H1 (cell line): ENCODE data around the gene PAIP2B. TPM values are rescaled to one million over a fixed set of nuclear protein-coding genes. Genes with fewer than 3 reads are reported as not detected.

Experiments used
- CTCF ChIA-PET: fragments of 300-600 bp; sonication (Branson Sonifier 250); formaldehyde crosslinking; loops from one replicate; lab custom pipeline; 2021; ENCODE audit not compliant: partially characterized antibody; lab: Charles Lee
- POLR2A ChIA-PET: fragments of 300-600 bp; sonication (Branson Sonifier 250); formaldehyde crosslinking; loops from one replicate; lab custom pipeline; 2021; ENCODE audit warnings: inconsistent platforms; ENCODE audit not compliant: partially characterized antibody; lab: Charles Lee
- DNase-seq, 2 experiments: peaks; one replicate each; pipeline versions ENCODE4 v3.0.0 to v3.0.0-alpha.2; 2010 to 2022; ENCODE audit warnings: low spot score in 2 of 2, low read depth in 1 of 2, mixed read lengths in 1 of 2
- FAIRE-seq: peaks from 2 replicates; lab custom pipeline; 2011; peaks lifted over from hg19 to GRCh38; lab: Jason Lieb, UNC
- H2AFZ ChIP-seq: 2 replicates; pipeline ENCODE4 v1.8.1; 2012; ENCODE audit warnings: low read length, inconsistent platforms
- H2AK5ac ChIP-seq: 2 replicates; pipeline ENCODE4 v1.6.1; 2013; ENCODE audit warnings: low read depth, low read length
- H2BK120ac ChIP-seq: replicated peaks from 2 replicates; pipeline ENCODE3; 2013; ENCODE audit warnings: low read depth, low read length, inconsistent platforms
- H2BK12ac ChIP-seq: 2 replicates; pipeline ENCODE4 v1.6.1; 2013; ENCODE audit warnings: low read depth, low read length
- H2BK15ac ChIP-seq: 2 replicates; pipeline ENCODE4 v1.6.1; 2013; ENCODE audit warnings: low read length
- H2BK20ac ChIP-seq: 2 replicates; pipeline ENCODE4 v1.6.1; 2013; ENCODE audit warnings: low read length
- H2BK5ac ChIP-seq: 2 replicates; pipeline ENCODE4 v1.6.1; 2013; ENCODE audit warnings: low read depth, low read length
- H3K14ac ChIP-seq: 2 replicates; pipeline ENCODE4 v1.6.1; 2013; ENCODE audit warnings: inconsistent platforms; ENCODE audit not compliant: insufficient read length
- H3K18ac ChIP-seq: 2 replicates; pipeline ENCODE4 v1.6.1; 2013; ENCODE audit warnings: low read length; ENCODE audit errors: extremely low read depth
- H3K23ac ChIP-seq: 2 replicates; pipeline ENCODE4 v1.6.1; 2013; ENCODE audit warnings: inconsistent platforms; ENCODE audit not compliant: insufficient read length
- H3K23me2 ChIP-seq: 2 replicates; pipeline ENCODE4 v1.6.1; 2013; ENCODE audit warnings: low read depth, low read length
- H3K27ac ChIP-seq: 2 replicates; pipeline ENCODE4 v1.6.1; 2011; ENCODE audit warnings: low read depth, low read length, inconsistent platforms
- H3K27me3 ChIP-seq, 4 experiments: replicated peaks in 1 of 4; 1 replicate in 1 of 4; 2 replicates in 3 of 4; pipeline versions ENCODE4 v1.6.1 to v1.8.1; 2011 to 2013; ENCODE audit warnings: low read length in 3 of 4, mild to moderate bottlenecking in 3 of 4, inconsistent platforms in 2 of 4, mixed read lengths in 2 of 4, moderate library complexity in 1 of 4; ENCODE audit not compliant: control insufficient read depth in 3 of 4, insufficient read depth in 3 of 4; ENCODE audit errors: extremely low read depth in 1 of 4
- H3K36me3 ChIP-seq, 4 experiments: 2 replicates each; pipeline versions ENCODE4 v1.6.1 to v1.8.1; 2011 to 2013; ENCODE audit warnings: mild to moderate bottlenecking in 4 of 4, low read length in 3 of 4, moderate library complexity in 2 of 4, control low read depth in 1 of 4, inconsistent platforms in 1 of 4; ENCODE audit not compliant: insufficient read depth in 4 of 4, control insufficient read depth in 2 of 4
- H3K4ac ChIP-seq: replicated peaks from 2 replicates; pipeline ENCODE3; 2013; ENCODE audit warnings: low read length, low read depth, mixed read lengths, inconsistent platforms; ENCODE audit not compliant: insufficient read length
- H3K4me1 ChIP-seq, 4 experiments: replicated peaks in 1 of 4; 1 replicate in 1 of 4; 2 replicates in 3 of 4; pipeline versions ENCODE4 v1.6.1 to v1.8.1; 2011 to 2013; ENCODE audit warnings: low read length in 3 of 4, inconsistent platforms in 2 of 4, mixed read lengths in 1 of 4; ENCODE audit not compliant: insufficient read depth in 4 of 4, control insufficient read depth in 3 of 4
- H3K4me2 ChIP-seq, 2 experiments: 2 replicates each; pipeline versions ENCODE4 v1.6.1 to v1.8.1; 2011 to 2013; ENCODE audit warnings: low read depth in 2 of 2, low read length in 2 of 2, control low read depth in 1 of 2, inconsistent platforms in 1 of 2, mild to moderate bottlenecking in 1 of 2; ENCODE audit not compliant: insufficient read depth in 1 of 2
- H3K4me3 ChIP-seq, 4 experiments: fragments of 200-600, 300-600 bp in 1 of 4; sonication (generic), shearing (Covaris generic), sonication (Bioruptor Twin) in 1 of 4; 2 replicates each; pipeline versions ENCODE4 v1.5.1 to v1.8.1; 2011 to 2016; ENCODE audit warnings: low read length in 4 of 4, low read depth in 3 of 4, control low read depth in 2 of 4, inconsistent platforms in 2 of 4, mild to moderate bottlenecking in 2 of 4, mixed read lengths in 1 of 4, moderate library complexity in 1 of 4; ENCODE audit not compliant: insufficient read depth in 2 of 4; ENCODE audit errors: extremely low read depth in 1 of 4
- H3K56ac ChIP-seq: replicated peaks from 2 replicates; pipeline ENCODE3; 2013; ENCODE audit warnings: low read depth, mild to moderate bottlenecking, mixed read lengths, low read length, inconsistent platforms; ENCODE audit not compliant: insufficient read length
- H3K79me1 ChIP-seq: 2 replicates; pipeline ENCODE4 v1.6.1; 2013; ENCODE audit warnings: low read depth, low read length, control low read depth
- H3K79me2 ChIP-seq, 2 experiments: 2 replicates each; pipeline versions ENCODE4 v1.6.1 to v1.8.1; 2012 to 2013; ENCODE audit warnings: low read length in 2 of 2, mild to moderate bottlenecking in 2 of 2, inconsistent platforms in 1 of 2; ENCODE audit not compliant: insufficient read depth in 2 of 2, control insufficient read depth in 1 of 2
- H3K9ac ChIP-seq, 4 experiments: replicated peaks in 1 of 4; 1 replicate in 1 of 4; 2 replicates in 3 of 4; pipeline versions ENCODE4 v1.6.1 to v1.8.1; 2011 to 2013; ENCODE audit warnings: low read depth in 3 of 4, low read length in 3 of 4, control low read depth in 2 of 4, mild to moderate bottlenecking in 2 of 4, moderate library complexity in 2 of 4, inconsistent platforms in 1 of 4; ENCODE audit errors: extremely low read depth in 1 of 4
- H3K9me3 ChIP-seq, 2 experiments: 2 replicates each; pipeline versions ENCODE4 v1.6.1 to v1.8.1; 2012 to 2013; ENCODE audit warnings: mild to moderate bottlenecking in 2 of 2, moderate library complexity in 2 of 2, control low read depth in 1 of 2, inconsistent platforms in 1 of 2, low read depth in 1 of 2, low read length in 1 of 2, mixed read lengths in 1 of 2; ENCODE audit not compliant: insufficient read depth in 2 of 2
- H4K20me1 ChIP-seq, 2 experiments: replicated peaks in 1 of 2; 2 replicates each; pipeline versions ENCODE3 to v1.8.1; 2011 to 2013; ENCODE audit warnings: inconsistent platforms in 2 of 2, low read length in 2 of 2, mild to moderate bottlenecking in 1 of 2; ENCODE audit not compliant: insufficient read depth in 2 of 2, control insufficient read depth in 1 of 2
- H4K5ac ChIP-seq: 2 replicates; pipeline ENCODE4 v1.6.1; 2013; ENCODE audit warnings: low read length, low read depth, mixed read lengths, inconsistent platforms; ENCODE audit not compliant: insufficient read length
- H4K8ac ChIP-seq: 2 replicates; pipeline ENCODE4 v1.8.0; 2013; ENCODE audit warnings: mild to moderate bottlenecking, moderate library complexity, low read length, inconsistent platforms; ENCODE audit not compliant: insufficient read depth; ENCODE audit errors: extremely low read depth
- H4K91ac ChIP-seq: replicated peaks from 2 replicates; pipeline ENCODE3; 2013; ENCODE audit warnings: low read length, mixed read lengths, inconsistent platforms; ENCODE audit not compliant: insufficient read length
- CEBPB ChIP-seq: IDR thresholded peaks from 2 replicates; pipeline ENCODE4 v1.6.1; 2012; ENCODE audit warnings: low read depth, low read length
- CTCF ChIP-seq, 3 experiments: IDR thresholded peaks; 1 replicate in 2 of 3; 2 replicates in 1 of 3; pipeline versions ENCODE4 v1.5.1 to v1.6.1; 2011; ENCODE audit warnings: low read length in 3 of 3, mild to moderate bottlenecking in 3 of 3, inconsistent platforms in 2 of 3, low read depth in 1 of 3, moderate library complexity in 1 of 3; ENCODE audit not compliant: insufficient read depth in 1 of 3; ENCODE audit errors: control extremely low read depth in 1 of 3
- EZH2 ChIP-seq: fragments of 200-600 bp; sonication (generic); IDR thresholded peaks from 2 replicates; pipeline ENCODE4 v1.7.1; 2012; ENCODE audit warnings: low read depth, mild to moderate bottlenecking, moderate library complexity, low read length, inconsistent platforms; ENCODE audit not compliant: severe bottlenecking
- RFX5 ChIP-seq: IDR thresholded peaks from 2 replicates; pipeline ENCODE4 v1.6.1; 2011; ENCODE audit warnings: low read depth, low read length, improper control_type of control experiment, borderline replicate concordance
- SRF ChIP-seq: IDR thresholded peaks from 2 replicates; pipeline ENCODE4 v1.6.1; 2011; ENCODE audit warnings: mild to moderate bottlenecking, low read depth, low read length, moderate library complexity
- WGBS, 2 experiments: shearing (Covaris generic) in 1 of 2; methylation state at CpG; one replicate each; pipeline versions ENCODE4 v1.1.6 to v1.1.7; 2013 to 2015; ENCODE audit warnings: low lambda C conversion rate in 2 of 2, mixed read lengths in 2 of 2, inconsistent platforms in 1 of 2, low coverage in 1 of 2, missing lambda C conversion rate in 1 of 2; ENCODE audit not compliant: insufficient replicate concordance in 2 of 2, insufficient coverage in 1 of 2, insufficient read length in 1 of 2; ENCODE audit errors: extremely low coverage in 1 of 2, missing lambda C conversion rate in 1 of 2; 5-methylcytosine and 5-hydroxymethylcytosine counted together
- polyA plus RNA-seq, 7 experiments: library from polyadenylated mRNA; depleted of rRNA in 3 of 7; stranded (reverse) in 5 of 7; unstranded in 2 of 7; fragments of >200 nt in 5 of 7; fragments of 200-250 nt in 2 of 7; gene quantifications; 1 replicate in 5 of 7; 2 replicates in 1 of 7; 4 replicates in 1 of 7; pipeline versions ENCODE4 v1.2.1 to v1.2.3, GENCODE V29; 2011 to 2013; ENCODE audit warnings: missing spikeins in 2 of 7, mixed read lengths in 2 of 7
- total RNA-seq: library from RNA; stranded (reverse); fragmentation: NEBNext Ultra II Directional; extraction: Animal tissue kit (Norgen Biotek cat#: 25700); gene quantifications from 2 replicates; pipeline ENCODE4 v1.2.1, GENCODE V29; 2021

The PAIP2B gene
- total and polyA plus RNA-seq, 2 of the 8 experiments (the other 6 are each of a cell fraction or from before 2014, with no cell fraction given), result 8.4 to 31.3 TPM

- no peak overlapping the region for H3K27ac ChIP-seq
- FAIRE-seq (no peak), DNase-seq (no peak)
- peak overlapping the region in 2 of 4 experiments; percentile 4 to 72; a peak in 3 of 8 replicates for H3K4me3 ChIP-seq
- H3K79me1 ChIP-seq, result no peaks in the 10 kb centered on the region
- no peaks in the 10 kb centered on the region for H4K20me1 ChIP-seq
- TF ChIP-seq RFX5, result no peak
- no peak for TF ChIP-seq SRF
- TF ChIP-seq EZH2, result no peak
- no peak for TF ChIP-seq CEBPB
- no peak for TF ChIP-seq CTCF (IDR thresholded peaks at IDR 0.05; ENCODE audit: control extremely low read depth in 1 of 3, insufficient read depth in 1 of 3, low read depth in 1 of 3, low read length in 3 of 3)
- H4K5ac ChIP-seq, result no peak overlapping the region
- H2BK120ac ChIP-seq, result no peak overlapping the region
- no peak overlapping the region for H2BK5ac ChIP-seq
- H4K8ac ChIP-seq, result no peak overlapping the region; the same call in 1 of the 2 replicates
- no peak overlapping the region for H2BK15ac ChIP-seq
- peak overlapping the region; percentile 79 to 88 for H3K4me2 ChIP-seq
- no peaks in the 10 kb centered on the region for H3K9me3 ChIP-seq
- H3K4ac ChIP-seq, result no peak overlapping the region
- H3K23me2 ChIP-seq, result peaks cover 3% of the 10 kb centered on the region
- peak overlapping the region; percentile 79 for H2AFZ ChIP-seq
- H3K36me3 ChIP-seq, result no peaks in the 10 kb centered on the region
- H3K14ac ChIP-seq, result no peak overlapping the region
- H3K4me1 ChIP-seq, result peaks cover 0 to 12% (median 7%) of the 10 kb centered on the region in 4 experiments; a peak in 5 of 7 replicates
- H3K23ac ChIP-seq, result no peak overlapping the region
- CTCF ChIA-PET, result interaction anchor here (1.0 to 3.8 kb wide), 9 partner anchors 12 to 205 kb away, joined by 3 to 16 read pairs (median 4); partner anchors contain the start of gene ZNF638
- H4K91ac ChIP-seq, result peak overlapping the region; percentile 70
- peaks cover 0 to 20% of the 10 kb centered on the region in 2 experiments; a peak in 2 of 4 replicates for H3K79me2 ChIP-seq
- peaks cover 0 to 7% (median 2%) of the 10 kb centered on the region in 4 experiments; a peak in 4 of 7 replicates for H3K27me3 ChIP-seq
- no peak overlapping the region for H2BK12ac ChIP-seq
- no peak overlapping the region for H3K9ac ChIP-seq
- POLR2A ChIA-PET, result interaction anchor here (0.7 to 1.4 kb wide), 7 partner anchors 34 to 146 kb away, joined by 3 to 5 read pairs (median 3); partner anchors contain the start of genes MCEE, PAIP2B and ZNF638
- 46% methylated on average over 8 of the region's 8 CpGs; no CpG with 5 or more reads in 1 of the 2 experiments for WGBS, 2 experiments
- peak overlapping the region; percentile 15; the same call in 1 of the 2 replicates for H2BK20ac ChIP-seq
- H2AK5ac ChIP-seq, result no peak overlapping the region
- H3K56ac ChIP-seq, result no peak overlapping the region
- H3K18ac ChIP-seq, result peak overlapping the region; percentile 52; the same call in 1 of the 2 replicates
Measured at GRCh38 chr2:71275939-71276310, 49.0 kb upstream of the PAIP2B start.
